Testis (tissue), 3 donors: ENCODE data around the gene HNRNPA1L2. TPM values are rescaled to one million over a fixed set of nuclear protein-coding genes. Genes with fewer than 3 reads are reported as not detected.

ENCODE experiments used
- DNase-seq: peaks from one replicate; pipeline ENCODE4 v3.0.0-alpha.2; 2019
- H3K27ac ChIP-seq, 2 donors: fragments of 200-600 bp; sonication (generic); one replicate each; pipeline ENCODE4 v1.5.1; 2019
- H3K27me3 ChIP-seq: fragments of 200-600 bp; sonication (generic); one replicate; pipeline ENCODE4 v1.5.1; 2019
- H3K36me3 ChIP-seq: fragments of 200-600 bp; sonication (generic); one replicate; pipeline ENCODE4 v1.5.1; 2017; ENCODE audit warnings: low read depth; ENCODE audit errors: missing control alignments
- H3K4me1 ChIP-seq: fragments of 200-600 bp; sonication (generic); one replicate; pipeline ENCODE4 v1.5.1; 2019
- H3K4me3 ChIP-seq, 2 donors: fragments of 200-600 bp; sonication (generic); one replicate each; pipeline ENCODE4 v1.5.1; 2017 to 2019
- H3K9me3 ChIP-seq: fragments of 200-600 bp; sonication (generic); one replicate; pipeline ENCODE4 v1.5.1; 2017
- POLR2A ChIP-seq: fragments of 450-650 bp; IDR thresholded peaks from one replicate; pipeline ENCODE4 v1.6.1; 2017; ENCODE audit warnings: antibody characterized with exemption, mild to moderate bottlenecking, moderate library complexity
- WGBS, 2 donors: methylation state at CpG; one replicate each; pipeline ENCODE4 v1.1.5; 2018; 5-methylcytosine and 5-hydroxymethylcytosine counted together
- intact Hi-C: fragments of 100-400 bp; cut with DNase I; formaldehyde crosslinking; loops from one replicate; pipeline ENCODE4 v1.15.1; 2023; ENCODE audit warnings: low total_unique reads
- polyA plus RNA-seq: library from polyadenylated mRNA; stranded (reverse); fragments of 350-450 nt; fragmentation: Illumina TruSeq; extraction: RNeasy Lipid Tissue Mini Kit (QIAGEN cat#74804); gene quantifications from one replicate; pipeline ENCODE4 v1.2.3, GENCODE V29; 2014; ENCODE audit warnings: low read depth, low replicate concordance; ENCODE audit not compliant: insufficient read depth
- total RNA-seq, 2 donors: library from RNA; depleted of rRNA; stranded (reverse); fragments of >200 nt; gene quantifications; one replicate each; pipeline ENCODE4 v1.2.3, GENCODE V29; 2016

Gene HNRNPA1L2
- total and polyA plus RNA-seq, 3 donors from 2014 or later = 4.0 to 6.7 (median 5.6) TPM

- intact Hi-C loops = no loop called here
- 89 to 95% methylated on average over 4 of the region's 4 CpGs for WGBS, 2 donors
- DNase-seq = no peak
- H3K36me3 ChIP-seq = no peaks in the 10 kb centered on the region
- no peak for TF ChIP-seq POLR2A
- no peak overlapping the region for H3K27ac ChIP-seq
- H3K4me3 ChIP-seq = no peak overlapping the region
- H3K9me3 ChIP-seq = no peaks in the 10 kb centered on the region
- H3K27me3 ChIP-seq = no peaks in the 10 kb centered on the region
- H3K4me1 ChIP-seq = no peaks in the 10 kb centered on the region
Observed at GRCh38 chr13:52686376-52686775, 44.1 kb downstream of the HNRNPA1L2 start.

Other genes starting within 250 kb of the HNRNPA1L2 start
- 1 to 10 TPM; 4.4 to 4.7 TPM for gene THSD1, start 236.3 kb upstream of the HNRNPA1L2 start, total RNA-seq
- gene THSD1, start 236.3 kb upstream of the HNRNPA1L2 start, polyA plus RNA-seq = 4.9 TPM
- gene VPS36, start 191.8 kb upstream of the HNRNPA1L2 start, total RNA-seq = 10 to 100 TPM; 24.6 to 25.6 TPM
- 9.4 TPM for gene VPS36, start 191.8 kb upstream of the HNRNPA1L2 start, polyA plus RNA-seq
- 10 to 100 TPM; 33.8 to 43.2 TPM for gene CKAP2, start 187.0 kb upstream of the HNRNPA1L2 start, total RNA-seq
- 27.0 TPM for gene CKAP2, start 187.0 kb upstream of the HNRNPA1L2 start, polyA plus RNA-seq
- gene SUGT1, start 10.4 kb downstream of the HNRNPA1L2 start, total RNA-seq = 10 to 100 TPM; 49.1 to 54.2 TPM
- gene SUGT1, start 10.4 kb downstream of the HNRNPA1L2 start, polyA plus RNA-seq = 63.4 TPM
- gene CNMD, start 97.4 kb downstream of the HNRNPA1L2 start, total RNA-seq = 1 to 10 TPM; 3.5 to 4.1 TPM
- gene CNMD, start 97.4 kb downstream of the HNRNPA1L2 start, polyA plus RNA-seq = 5.0 TPM
- gene PCDH8, start 206.2 kb downstream of the HNRNPA1L2 start, total RNA-seq = 1 to 10 TPM; 1.5 to 6.8 TPM
- gene PCDH8, start 206.2 kb downstream of the HNRNPA1L2 start, polyA plus RNA-seq = 5.1 TPM